GM18502 (cell line): ENCODE results near the gene ABCF1.
"Not testable (repeated sequence)": the region's sequence is repeated elsewhere in the genome, so short reads cannot be mapped to it uniquely, and the experiment has no call there.

Experiments
- ATAC-seq: cut with Tn5 transposase; IDR thresholded peaks from one replicate; pipeline ENCODE4 v1.9.1; 2021; ENCODE audit warnings: mild to moderate bottlenecking; ENCODE audit not compliant: unreplicated experiment, poor library complexity

The ABCF1 gene

DNA sequence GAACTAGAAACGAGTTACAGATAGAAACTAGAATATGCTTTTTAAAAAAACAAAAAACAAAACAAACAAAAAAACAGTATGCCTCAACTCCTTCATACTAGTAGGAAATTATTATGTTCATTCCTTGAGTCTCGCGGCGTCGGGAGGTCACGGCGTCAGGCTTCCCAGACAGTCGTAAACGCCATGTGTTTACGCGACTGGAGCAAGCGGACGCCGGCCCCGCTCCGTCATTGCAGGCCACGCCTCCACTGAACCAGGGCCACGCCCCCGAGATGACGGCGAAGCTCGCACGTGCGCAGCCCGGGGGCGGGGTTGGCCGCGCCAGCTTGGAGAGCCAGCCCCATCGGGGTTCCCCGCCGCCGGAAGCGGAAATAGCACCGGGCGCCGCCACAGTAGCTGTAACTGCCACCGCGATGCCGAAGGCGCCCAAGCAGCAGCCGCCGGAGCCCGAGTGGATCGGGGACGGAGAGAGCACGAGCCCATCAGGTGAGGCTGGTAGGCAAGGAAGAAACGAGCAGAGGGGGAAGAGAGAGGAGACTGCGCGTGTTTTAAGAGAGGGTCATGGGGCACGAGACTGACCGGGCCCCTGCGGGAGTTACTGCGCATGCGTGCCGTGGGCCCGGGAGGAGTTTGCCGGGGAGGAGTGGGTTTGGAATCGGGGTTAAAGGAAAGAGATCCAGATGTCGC, at the start of gene ABCF1:
Gene ABCF1, plus strand, starts transcription at position 368 of the 687 bp plus-strand sequence. Its CDS starts 46 bp downstream, at position 414.
- ATAC-seq = peak; percentile 93

DNA sequence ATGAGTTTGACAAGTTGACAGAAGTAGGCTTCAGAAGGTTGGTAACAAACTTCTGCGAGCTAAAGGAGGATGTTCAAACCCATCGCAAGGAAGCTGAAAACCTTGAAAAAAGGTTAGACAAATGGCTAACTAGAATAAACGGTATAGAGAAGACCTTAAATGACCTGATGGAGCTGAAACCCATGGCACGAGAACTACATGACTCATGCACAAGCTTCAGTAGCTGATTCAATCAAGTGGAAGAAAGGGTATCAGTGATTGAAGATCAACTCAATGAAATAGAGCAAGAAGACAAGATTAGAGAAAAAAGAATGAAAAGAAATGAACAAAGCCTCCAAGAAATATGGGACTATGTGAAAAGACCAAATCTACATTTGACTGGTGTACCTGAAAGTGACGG, 49.3 kb upstream of the ABCF1 start:
- not testable (repeated sequence) for ATAC-seq

DNA sequence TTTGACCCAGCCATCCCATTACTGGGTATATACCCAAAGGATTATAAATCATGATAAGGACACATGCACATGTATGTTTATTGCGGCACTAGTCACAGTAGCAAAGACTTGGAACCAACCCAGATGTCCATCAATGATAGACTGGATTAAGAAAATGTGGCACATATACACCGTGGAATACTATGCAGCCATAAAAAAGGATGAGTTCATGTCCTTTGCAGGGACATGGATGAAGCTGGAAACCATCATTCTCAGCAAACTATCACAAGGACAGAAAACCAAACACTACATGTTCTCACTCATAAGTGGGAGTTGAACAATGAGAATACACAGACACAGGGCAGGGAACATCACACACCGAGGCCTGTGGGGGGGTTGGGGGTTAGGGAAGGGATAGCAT, 44.8 kb upstream of the ABCF1 start:
- not testable (repeated sequence) for ATAC-seq

DNA sequence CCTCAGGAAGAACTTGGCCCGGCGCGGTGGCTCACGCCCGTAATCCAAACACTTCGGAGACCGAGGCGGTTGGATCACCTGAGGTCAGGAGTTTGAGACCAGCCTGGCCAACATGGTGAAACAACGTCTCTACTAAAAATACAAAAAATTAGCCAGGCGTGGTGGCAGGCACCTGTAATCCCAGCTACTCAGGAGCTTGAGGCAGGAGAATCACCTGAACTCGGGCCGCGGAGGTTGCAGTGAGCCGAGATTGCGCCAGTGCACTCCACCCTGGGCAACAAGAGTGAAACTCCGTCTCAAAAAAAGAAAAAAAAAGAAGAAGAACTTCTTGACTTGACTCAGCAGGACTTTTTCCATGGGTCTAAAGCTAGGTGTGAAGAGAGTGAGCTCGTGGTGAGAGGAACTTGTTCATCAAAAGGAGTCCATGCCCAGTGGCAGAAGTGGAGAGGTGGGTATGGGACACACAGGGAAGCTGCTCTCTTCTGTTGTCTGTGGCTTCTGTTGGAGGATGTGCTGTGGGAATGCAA, 41.8 kb upstream of the ABCF1 start:
- not testable (repeated sequence) for ATAC-seq

DNA sequence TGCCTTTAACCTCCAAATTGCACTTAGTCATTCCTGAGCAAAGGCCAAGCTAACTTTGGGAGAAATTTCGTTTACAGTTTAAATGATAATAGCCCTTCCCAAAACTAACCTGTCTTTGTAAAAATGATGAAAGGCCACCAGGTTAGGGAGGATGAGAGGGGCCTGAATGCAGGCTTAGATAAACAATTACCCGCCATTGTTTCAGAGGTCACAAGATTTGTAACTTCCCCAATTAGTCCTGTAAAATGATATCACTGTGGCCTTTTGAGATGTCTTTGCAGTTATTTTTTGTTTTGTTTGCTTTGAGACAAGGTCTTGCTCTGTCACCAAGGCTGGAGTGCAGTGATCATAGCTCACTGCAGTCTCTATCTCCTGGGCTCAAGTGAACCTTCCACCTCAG, 41.2 kb upstream of the ABCF1 start:
- ATAC-seq = no peak

DNA sequence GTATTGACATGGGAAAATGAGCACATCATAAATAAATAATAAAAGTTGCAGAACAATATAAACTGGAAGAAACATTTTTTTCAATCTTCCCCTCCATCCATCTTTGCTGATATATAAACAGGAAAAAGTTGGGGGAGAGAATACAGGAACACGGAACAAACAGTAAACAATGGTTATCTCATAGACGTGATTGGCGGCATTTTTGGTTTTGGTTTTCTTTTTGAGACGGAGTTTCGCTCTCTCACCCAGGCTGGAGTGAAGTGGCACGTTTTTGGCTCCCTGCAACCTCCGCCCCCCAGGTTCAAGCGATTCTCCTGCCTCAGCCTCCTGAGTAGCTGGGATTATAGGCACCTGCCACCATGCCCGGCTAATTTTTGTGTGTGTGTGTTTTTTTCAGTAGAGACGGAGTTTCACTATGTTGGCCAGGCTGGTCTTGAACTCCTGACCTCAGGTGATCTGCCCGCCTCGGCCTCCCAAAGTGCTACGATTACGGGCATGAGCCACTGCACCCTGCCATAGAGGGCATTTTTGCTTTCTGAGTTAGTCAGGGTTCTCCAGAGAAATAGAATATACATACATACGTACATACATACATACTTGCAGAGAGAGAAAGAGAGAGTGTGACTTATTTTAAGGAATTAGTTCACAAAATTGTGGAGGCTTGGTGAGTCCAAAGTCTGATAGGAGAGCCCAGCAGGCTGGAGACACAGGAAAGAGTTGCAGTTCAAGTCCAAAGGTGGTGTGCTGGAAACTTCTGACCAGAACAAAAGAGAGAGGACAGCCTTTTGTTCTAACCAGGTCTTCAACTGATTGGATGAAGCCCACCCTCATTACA, 37.6 kb upstream of the ABCF1 start:
- no peak for ATAC-seq

DNA sequence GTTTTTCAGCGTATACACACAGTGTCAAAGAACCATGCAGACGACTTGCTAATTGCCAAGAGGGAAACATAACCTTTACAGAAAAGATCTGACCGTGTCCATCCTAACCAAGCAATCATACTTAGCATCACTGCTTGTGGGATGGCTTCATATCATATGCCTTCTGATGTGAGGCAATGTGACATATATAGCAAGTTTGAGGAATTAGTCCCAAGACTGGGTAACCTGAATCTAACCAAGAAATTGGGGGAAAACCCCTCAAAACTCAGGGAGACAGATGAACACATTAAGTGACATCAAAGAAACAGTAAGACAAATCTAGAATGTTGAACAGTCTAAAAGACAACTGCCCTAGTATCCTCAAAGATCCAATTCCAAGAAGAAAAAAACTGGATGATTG, 33.3 kb upstream of the ABCF1 start:
- ATAC-seq = no peak

DNA sequence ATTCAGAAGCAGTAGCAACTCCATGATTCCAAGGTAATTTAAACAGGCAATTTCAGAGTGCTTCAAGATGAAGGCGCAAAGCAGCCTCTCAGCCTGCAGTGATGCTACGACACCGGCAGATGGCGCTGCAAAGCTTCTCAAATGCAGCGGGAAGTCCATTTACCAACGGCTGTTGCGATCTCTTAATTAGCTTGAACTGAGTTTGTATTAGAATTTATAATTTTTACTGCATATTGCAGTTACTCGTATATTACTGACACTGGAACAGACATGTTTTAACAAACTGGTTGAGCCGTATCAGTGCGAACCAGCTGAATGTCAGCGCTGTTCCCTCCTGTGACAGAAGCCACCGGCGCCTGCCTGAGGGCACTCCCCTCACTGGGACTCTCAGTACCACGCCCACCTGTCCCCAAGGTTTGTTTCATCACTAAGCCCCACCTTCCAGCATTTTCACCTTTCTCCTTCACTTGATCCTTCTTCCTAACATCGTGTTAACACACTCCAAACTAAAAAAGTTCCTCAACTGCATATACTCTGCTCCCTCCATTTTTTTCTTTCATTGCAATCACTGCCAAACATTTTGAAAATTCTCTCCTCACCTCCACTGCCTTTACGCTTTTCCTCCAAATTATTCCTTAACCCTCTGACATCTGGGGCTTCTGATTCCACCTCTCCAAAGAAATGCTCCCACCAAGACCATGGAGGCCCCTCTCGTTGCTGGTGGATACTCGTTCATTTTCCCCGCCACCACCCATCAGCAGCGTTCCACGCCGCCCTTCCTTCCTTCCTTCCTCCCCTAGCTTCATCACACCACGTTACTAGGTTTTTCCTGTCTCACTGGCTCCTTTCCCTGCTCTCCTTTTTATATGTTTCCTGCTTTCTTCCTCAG, 29.5 kb upstream of the ABCF1 start:
- no peak for ATAC-seq

DNA sequence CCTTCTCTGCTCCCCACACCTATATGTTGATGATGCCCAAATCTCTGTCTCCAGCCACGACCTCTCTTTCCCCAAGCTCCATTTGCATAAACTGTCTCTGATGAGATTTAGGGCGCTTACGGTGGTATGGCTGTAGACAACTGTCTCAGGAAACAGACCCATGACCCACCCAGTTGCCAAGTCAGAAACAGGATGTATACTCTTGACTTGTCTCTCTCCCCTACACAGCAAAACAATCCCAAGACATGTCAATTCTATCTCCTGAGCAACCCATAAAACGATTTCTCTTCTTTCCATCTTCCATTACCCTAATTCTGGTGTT, 28.9 kb upstream of the ABCF1 start:
- no peak for ATAC-seq

DNA sequence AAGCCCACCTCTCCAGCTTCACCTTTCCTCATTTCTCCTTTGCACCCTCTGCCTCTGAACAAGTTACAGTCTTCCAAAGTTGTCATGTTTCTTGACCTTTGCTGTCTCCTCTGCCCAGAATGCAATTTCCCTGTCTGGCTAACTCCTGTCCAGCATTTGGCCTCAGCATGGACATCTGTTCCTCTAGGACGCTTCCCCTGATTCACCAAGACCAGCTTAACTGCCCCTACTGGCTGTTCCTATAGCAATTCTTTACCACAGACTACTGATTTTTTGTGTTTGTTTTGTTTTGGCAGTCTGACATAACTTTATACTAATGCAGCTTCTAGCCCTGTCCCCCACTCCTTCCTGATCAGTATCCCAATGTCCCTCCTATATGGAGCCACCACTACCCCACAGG, 28.3 kb upstream of the ABCF1 start:
- ATAC-seq = no peak

DNA sequence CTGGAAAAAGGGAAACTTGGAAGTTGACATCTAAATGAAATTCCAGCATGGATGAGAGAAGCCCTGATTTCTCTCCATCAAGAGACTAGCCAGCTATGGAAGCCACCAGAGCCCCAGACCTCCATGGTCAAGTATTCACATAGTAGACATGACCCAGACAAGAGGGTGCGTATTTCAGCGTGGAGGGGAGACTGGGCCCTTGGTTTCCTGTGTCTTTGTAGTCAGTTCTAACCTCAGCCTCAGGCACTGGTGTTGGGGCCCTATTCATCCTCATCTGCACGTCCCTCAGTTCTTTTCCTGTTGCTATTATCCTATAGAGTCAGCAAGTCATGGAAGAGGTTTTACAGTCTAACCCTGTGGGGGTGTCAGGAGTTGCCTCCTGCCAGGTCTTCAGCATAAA, 27.4 kb upstream of the ABCF1 start:
- ATAC-seq = no peak

DNA sequence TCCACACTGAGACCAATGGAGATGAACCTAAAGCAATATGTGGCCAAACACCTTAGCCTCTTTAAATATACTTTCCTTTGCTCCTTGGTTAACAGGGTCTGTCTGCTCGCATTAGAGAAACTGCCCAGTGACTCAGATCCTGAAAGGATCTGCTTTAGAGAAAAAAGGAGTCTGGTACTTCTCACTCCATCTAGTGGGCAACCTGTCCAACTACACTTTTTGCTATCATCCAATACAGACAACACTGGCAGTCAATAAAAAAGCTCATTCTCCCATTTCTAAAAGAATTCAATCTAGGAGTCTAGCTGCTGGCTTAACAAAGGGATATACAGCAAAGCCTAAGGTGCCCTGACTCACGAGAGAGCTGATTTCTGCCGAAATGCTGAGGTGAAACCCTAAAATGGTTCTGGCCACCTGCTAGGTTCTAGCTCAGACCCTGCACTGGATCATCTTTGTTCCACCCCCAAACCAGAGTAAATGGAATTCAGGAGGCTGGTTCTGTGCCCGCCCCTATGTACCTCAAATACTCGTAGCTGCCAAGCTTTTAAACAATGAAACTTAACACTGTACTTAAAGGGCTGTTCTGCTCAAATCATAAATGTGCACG, 26.5 kb upstream of the ABCF1 start:
- ATAC-seq = peak; percentile 58

DNA sequence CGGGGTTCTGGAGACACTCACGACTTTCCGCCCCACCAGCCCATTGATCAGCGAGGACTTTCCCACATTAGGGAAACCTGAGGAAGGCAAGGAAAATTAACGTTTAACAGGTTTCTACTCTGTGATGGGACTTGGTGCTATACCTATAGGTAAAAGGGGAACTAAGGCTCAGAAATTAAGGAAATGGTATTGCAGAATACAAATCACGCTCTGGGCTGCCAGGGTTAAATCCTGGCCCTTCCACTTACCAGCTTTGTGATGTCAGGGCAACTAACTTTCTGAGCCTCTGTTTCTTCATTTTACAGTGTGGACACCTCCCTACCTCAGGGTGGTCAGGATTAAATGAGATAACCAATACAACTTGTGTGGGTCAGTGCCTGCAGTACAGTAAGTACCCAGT, 23.8 kb upstream of the ABCF1 start:
- no peak for ATAC-seq

DNA sequence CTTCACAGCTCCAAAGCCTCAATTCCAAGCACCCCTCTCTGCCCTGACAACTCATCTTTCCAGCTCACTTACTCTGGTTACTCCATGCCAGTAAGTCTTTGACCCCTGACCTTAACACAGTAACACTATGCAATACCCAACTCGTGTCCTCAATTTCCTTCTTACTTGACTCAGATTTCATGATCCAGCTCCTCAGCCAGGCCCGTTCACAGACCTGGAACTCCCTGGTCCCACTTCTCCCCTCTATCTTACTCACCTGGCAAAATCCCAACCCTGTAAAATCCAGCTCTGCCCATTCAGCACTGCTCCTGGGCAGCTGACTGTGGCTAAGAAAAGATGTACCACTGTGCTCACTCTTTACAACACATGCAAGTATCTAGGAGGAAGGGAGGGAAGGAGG, 22.9 kb upstream of the ABCF1 start:
- no peak for ATAC-seq

DNA sequence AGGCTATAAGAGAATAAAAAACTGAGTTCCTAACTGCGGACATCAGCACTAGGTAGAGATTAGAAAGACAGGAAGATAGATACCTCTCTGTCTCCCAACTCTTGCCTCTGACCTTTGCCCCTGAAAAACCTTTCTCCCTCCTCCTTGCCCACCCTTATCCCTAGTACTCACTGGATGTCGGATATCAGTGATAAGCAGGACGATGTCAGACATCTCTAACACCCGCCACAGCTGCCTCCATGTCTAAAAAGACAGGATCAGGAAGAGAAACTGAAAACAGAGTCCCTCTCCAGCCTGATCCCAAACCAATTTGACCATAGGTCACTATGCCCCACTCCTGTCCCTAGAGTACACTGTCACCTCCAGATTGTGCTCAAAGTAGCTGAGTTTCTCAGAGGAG, 16.8 kb upstream of the ABCF1 start:
- ATAC-seq = no peak

DNA sequence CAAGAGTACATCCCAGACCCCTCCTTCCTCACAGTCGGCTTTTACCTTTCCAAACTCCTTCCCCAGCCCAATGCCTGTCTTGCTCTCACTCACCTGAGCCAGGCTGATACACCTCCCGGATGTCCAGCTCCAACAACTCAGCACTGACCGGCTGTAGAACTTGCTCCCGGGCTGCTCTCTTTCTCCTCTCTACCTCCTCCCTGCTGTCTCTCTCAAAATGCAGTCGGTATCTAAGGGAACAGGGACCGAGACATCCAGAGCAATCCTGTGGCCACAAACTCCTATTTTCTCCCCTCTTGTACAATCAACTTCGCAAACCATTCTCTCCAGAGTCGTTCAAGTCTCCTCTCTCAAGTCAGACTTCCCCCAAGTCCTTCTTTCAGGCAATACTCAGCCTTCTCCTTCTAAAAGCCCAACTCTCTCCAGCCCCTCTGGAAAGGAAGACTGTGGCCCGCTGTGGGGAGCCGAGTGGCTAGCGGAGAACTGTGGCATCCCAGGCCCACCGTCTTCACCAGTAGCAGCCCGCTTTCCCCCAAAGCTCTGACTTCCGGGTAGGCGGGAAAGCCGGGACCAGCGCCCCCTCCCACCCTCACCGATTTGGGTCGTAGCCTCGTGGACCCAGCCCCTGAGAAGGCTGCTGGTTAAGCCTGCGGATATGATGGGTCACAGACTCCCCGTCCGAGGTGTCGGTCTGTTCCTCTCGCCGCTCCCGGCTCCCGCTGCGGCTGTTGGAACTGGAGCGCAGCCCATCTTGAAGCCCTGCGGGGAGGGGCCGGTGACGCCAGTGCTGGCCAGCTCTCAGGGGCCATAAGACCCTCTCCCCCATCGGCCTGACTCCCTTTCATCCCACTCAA, 16.1 kb upstream of the ABCF1 start:
- ATAC-seq = no peak

DNA sequence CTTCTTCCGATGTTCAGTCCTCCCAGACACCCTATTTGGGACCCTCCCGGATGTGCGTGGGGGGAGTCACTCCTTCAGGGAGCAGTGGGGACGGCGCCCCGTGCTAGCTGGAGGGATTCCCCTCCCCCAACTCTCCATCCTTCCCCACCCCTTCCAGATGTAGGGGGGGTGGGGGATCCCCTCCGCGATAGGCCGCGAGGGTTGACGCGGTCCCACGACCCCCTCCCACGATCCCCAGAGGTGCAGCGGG, 15.5 kb upstream of the ABCF1 start:
- ATAC-seq = no peak

DNA sequence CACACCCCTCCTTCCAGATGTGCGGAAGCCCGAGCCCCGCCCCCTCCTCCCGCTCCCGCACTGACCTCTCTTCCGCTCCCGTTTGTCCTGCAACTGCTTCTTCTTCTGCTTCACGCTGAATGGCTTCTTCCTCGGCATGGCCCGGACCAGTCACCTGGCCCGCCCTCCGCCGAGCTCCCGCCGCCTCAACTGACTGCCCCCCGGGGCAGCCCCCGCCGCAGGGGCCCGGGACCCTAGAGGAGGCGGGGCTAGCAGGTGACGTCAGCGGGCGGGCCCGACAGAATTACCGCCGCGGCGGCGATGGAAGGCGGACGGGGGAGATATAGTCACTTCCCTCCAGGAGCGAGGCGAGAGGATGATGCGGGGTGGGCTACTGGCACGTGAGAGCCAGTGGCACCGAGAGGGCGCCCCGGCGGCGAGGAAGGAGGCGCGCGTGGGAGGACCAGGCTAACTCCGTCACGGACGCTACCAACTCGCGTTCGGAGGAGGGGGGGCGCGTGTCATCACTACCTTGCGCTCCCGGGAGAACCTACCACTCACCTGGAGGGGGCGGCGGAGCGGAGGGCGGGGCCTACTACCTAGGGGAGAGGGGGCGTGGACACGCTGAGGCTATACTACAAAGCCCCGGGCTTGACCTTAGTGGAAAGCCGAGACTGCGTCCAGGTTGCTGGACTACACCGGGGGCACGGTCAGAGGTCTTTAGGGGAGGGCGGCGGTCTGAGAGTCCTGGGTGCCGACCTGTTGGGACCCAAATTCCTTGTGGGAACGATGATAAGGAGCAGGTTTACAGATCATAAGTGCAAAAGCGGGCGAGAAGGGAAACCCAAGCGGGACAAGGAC, 15.0 kb upstream of the ABCF1 start, which contains the start of gene GNL1:
Gene GNL1, minus strand, starts transcription at position 424 of the 840 bp plus-strand sequence. Its CDS starts 286 bp downstream, at position 138.
- peak; percentile 81 for ATAC-seq
